Ovary (tissue), 3 donors: ENCODE data around the gene EXOC2.

Experiments
- CTCF ChIP-seq, 3 donors: fragments of 450-650 bp in 2 of 3; fragments of 200-600 bp in 1 of 3; IDR thresholded peaks; one replicate each; pipeline versions ENCODE4 v1.5.1 to v1.8.0; 2016 to 2022; ENCODE audit warnings: antibody characterized with exemption in 3 of 3, mild to moderate bottlenecking in 1 of 3
- EP300 ChIP-seq: sonication (generic); formaldehyde crosslinking; IDR thresholded peaks from one replicate; pipeline ENCODE4 v1.6.1; 2017; ENCODE audit warnings: antibody characterized with exemption
- POLR2A ChIP-seq: fragments of 450-650 bp; IDR thresholded peaks from one replicate; pipeline ENCODE4 v1.6.1; 2017; ENCODE audit warnings: antibody characterized with exemption, mild to moderate bottlenecking, moderate library complexity
- donor health status: DM: no; HTN: no; CAD: no.

- TF ChIP-seq EP300 = no peak
- no peak for TF ChIP-seq CTCF (IDR thresholded peaks at IDR 0.05)
- TF ChIP-seq POLR2A = no peak
Measured at GRCh38 chr6:514396-514978, 178.5 kb downstream of the EXOC2 start.
